Esophagus squamous epithelium (tissue), 4 donors: ENCODE data around the gene CARD11.

ENCODE experiments used
- CTCF ChIP-seq, 6 experiments: fragments of 450-650 bp in 4 of 6; fragments of 200-600 bp in 2 of 6; sonication (generic) in 2 of 6; IDR thresholded peaks; one replicate each; pipeline ENCODE4 v1.5.1; 2016 to 2019; ENCODE audit warnings: antibody characterized with exemption in 6 of 6, mild to moderate bottlenecking in 4 of 6, moderate library complexity in 4 of 6
- POLR2A ChIP-seq, 4 donors: fragments of 450-650 bp; IDR thresholded peaks; one replicate each; pipeline ENCODE4 v1.6.1; 2017; ENCODE audit warnings: antibody characterized with exemption in 4 of 4, mild to moderate bottlenecking in 4 of 4, moderate library complexity in 3 of 4

- TF ChIP-seq POLR2A (IDR thresholded peaks at IDR 0.05) = no peak
- no peak for TF ChIP-seq CTCF (IDR thresholded peaks at IDR 0.05)
Observed at GRCh38 chr7:2937701-2938513, 105.8 kb downstream of the CARD11 start.
